Activated effector memory CD4-positive, alpha-beta T cell treated with anti-CD3 and anti-CD28 coated beads, Interleukin-2, amount 50 U/mL, for 16 hours (primary cell): Measurements from ENCODE around the gene AGPAT3.

Source experiments
- DNase-seq: peaks from one replicate; pipeline ENCODE4 v3.0.0-alpha.2; 2020

Gene AGPAT3

GRCh38 chr21:43865540-43866259, 677 bp downstream of the AGPAT3 start:
- DNase-seq = peak; percentile 86

- DNase-seq = peak; percentile 82
Observed at GRCh38 chr21:43866260-43866629, 1.2 kb downstream of the AGPAT3 start.

GRCh38 chr21:43866659-43867331, 1.8 kb downstream of the AGPAT3 start:
- peak; percentile 89 for DNase-seq

GRCh38 chr21:43867332-43867703, 2.3 kb downstream of the AGPAT3 start:
- no peak for DNase-seq

- DNase-seq = no peak
Observed at GRCh38 chr21:43867948-43868347, 2.9 kb downstream of the AGPAT3 start.

- DNase-seq = no peak
Observed at GRCh38 chr21:43868461-43868860, 3.4 kb downstream of the AGPAT3 start.

- no peak for DNase-seq
Observed at GRCh38 chr21:43869486-43870325, 4.7 kb downstream of the AGPAT3 start.

- DNase-seq = no peak
Observed at GRCh38 chr21:43871487-43871886, 6.5 kb downstream of the AGPAT3 start.

- no peak for DNase-seq
Observed at GRCh38 chr21:43872531-43873197, 7.6 kb downstream of the AGPAT3 start.

- DNase-seq = no peak
Observed at GRCh38 chr21:43873673-43874072, 8.7 kb downstream of the AGPAT3 start.

GRCh38 chr21:43874085-43874805, 9.2 kb downstream of the AGPAT3 start:
- DNase-seq = no peak

GRCh38 chr21:43876605-43877004, 11.6 kb downstream of the AGPAT3 start:
- no peak for DNase-seq

GRCh38 chr21:43877936-43878575, 13.0 kb downstream of the AGPAT3 start:
- peak; percentile 47 for DNase-seq

GRCh38 chr21:43879348-43880110, 14.5 kb downstream of the AGPAT3 start:
- peak; percentile 50 for DNase-seq

- peak; percentile 61 for DNase-seq
Observed at GRCh38 chr21:43880111-43880985, 15.3 kb downstream of the AGPAT3 start.

GRCh38 chr21:43881283-43881682, 16.3 kb downstream of the AGPAT3 start:
- peak; percentile 67 for DNase-seq

- DNase-seq = peak; percentile 51
Observed at GRCh38 chr21:43881935-43882334, 16.9 kb downstream of the AGPAT3 start.

GRCh38 chr21:43882952-43883545, 18.0 kb downstream of the AGPAT3 start:
- peak; percentile 61 for DNase-seq

- DNase-seq = peak; percentile 70
Observed at GRCh38 chr21:43884012-43884860, 19.2 kb downstream of the AGPAT3 start.
